ENCODE results near the gene PHETA1.
A peak's percentile ranks its signal among the peaks of the same experiment; 100 is the strongest.

Gene PHETA1

DNA sequence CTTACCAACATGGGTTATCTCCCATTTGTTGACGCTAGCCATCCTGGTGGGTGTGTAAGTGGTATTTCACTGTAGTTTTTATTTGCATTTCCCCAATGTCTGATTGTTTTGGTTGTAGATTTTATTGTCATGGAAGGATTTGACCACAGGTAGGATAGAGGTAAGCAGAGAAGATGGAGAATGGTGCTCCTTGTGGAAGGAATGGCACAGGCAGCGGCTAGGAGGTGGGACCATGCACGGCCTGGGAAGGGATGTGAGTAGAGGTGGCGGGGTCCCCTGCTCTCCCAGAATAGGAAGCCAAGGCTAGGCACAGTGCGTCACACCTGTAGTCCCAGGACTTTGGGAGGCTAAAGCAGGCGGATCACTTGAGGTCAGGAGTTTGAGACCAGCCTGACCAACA, 41.4 kb downstream of the PHETA1 start:
- DNase-seq (ENCODE audit: low read depth in 3 of 3, low spot score in 1 of 3), result no peak

DNA sequence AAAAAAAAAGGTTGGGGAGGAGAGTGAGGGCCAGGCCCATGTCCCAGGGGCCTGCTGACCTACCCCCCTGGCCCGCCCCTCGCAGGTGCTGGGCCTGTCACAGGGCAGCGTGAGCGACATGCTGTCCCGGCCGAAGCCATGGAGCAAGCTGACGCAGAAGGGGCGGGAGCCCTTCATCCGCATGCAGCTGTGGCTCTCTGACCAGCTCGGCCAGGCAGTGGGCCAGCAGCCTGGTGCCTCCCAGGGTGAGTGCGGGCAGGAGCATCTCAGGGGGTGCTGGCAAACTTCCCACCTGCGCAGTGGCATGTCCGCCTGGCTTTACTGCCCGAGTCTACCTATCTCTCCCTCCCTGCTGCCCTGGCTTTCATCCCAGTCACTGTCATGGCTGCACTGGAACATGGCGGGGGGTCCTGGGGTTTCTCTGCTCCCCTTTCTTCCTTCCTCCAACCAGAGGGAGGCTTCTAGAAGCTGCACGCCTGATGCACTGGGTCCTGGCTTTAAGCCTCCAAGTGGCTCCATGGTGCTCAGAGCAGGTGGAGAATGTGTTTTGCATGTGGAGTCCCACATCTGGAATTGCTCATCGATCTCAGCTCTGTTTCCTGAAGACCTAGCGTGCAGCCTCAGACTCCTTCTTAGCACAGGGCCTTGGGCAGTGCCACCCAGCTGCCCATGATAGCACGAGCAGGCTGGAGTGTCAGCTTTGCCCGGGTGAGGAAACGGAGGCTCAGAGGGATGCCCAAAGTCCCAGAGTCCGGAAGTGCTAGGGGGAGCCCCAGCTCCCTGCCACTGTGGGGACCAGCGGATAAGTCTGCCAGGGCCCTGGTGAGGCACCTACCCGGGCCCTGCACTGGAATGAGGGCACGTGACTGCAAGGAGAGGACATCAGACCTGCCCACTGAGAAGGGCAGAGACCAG, 46.3 kb downstream of the PHETA1 start:
- DNase-seq (ENCODE audit: low read depth in 3 of 3, low spot score in 1 of 3), result no peak

- DNase-seq (ENCODE audit: low read depth in 3 of 3, low spot score in 1 of 3), result no peak
These were observed 47.6 kb downstream of the PHETA1 start for GRCh38 chr12:111321317-111321716.

DNA sequence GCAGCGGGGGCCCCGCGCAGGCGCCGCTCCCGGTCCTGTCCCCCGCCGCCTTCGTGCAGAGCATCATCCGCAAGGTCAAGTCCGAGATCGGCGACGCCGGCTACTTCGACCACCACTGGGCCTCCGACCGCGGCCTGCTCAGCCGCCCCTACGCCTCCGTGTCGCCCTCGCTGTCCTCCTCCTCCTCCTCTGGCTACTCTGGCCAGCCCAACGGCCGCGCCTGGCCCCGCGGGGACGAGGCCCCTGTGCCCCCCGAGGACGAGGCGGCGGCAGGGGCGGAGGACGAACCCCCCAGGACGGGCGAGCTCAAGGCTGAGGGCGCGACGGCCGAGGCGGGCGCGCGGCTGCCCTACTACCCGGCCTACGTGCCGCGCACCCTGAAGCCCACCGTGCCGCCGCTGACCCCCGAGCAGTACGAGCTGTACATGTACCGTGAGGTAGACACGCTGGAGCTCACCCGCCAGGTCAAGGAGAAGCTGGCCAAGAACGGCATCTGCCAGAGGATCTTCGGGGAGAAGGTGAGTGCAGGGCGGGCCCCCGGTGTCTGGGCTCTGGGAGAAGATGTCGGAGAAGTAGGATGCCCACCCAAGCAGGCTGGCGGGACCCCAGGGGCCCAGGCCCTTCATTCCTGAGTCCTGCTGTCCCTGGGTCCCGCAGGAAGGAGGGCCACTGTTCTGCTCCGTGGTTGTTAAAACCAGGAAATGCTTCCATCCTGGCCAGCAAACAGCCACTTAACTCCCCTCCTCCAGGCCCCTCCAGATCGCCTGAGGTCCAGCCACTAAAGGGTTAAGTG, 48.4 kb downstream of the PHETA1 start:
- DNase-seq (ENCODE audit: low read depth in 3 of 3, low spot score in 1 of 3), result no peak

DNA sequence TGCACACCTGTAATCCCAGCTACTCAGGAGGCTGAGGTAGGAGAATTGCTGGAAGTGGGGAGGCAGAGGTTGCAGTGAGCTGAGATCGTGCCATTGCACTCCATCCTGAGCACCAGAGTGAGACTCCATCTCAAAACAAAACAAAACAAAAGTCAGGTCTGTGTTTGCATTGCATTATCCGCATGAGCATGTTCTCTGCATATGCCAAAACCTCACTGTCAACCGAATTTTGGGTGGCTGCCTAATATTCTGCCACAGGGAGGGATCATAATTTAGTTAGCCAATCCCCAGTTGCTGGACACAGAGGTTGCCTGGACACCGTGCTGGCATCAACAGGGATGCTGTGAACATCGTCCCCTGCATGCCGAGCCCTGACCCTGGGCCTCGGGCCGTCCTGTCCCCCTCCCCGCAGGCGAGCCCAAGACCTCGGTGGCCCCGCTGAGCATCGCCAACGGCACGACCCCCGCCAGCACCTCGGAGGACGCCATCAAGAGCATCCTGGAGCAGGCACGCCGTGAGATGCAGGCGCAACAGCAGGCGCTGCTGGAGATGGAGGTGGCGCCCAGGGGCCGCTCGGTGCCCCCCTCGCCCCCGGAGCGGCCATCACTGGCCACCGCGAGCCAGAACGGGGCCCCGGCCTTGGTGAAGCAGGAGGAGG, 49.2 kb downstream of the PHETA1 start:
- no peak for DNase-seq (ENCODE audit: low read depth in 3 of 3, low spot score in 1 of 3)

DNA sequence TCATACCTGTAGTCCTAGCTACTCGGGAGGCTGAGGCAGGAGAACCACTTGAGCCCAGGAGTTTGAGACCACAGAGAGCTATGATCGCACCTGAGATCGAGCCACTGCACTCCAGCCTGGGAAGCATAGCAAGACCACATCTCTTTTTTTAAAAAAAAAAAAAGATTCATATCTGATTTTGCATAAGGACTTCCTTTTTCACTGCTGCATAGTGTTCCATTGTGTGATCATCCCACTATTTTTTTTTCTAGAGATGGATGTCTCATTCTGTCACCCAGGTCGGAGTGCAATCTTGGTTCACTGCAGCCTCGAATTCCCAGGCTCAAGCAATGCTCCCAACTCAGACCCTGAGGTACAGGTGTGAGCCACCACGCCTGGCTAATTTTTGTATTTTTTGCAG, 50.4 kb downstream of the PHETA1 start:
- no peak for DNase-seq (ENCODE audit: low read depth in 3 of 3, low spot score in 1 of 3)

- no peak for DNase-seq (ENCODE audit: low read depth in 3 of 3, low spot score in 1 of 3)
These were observed 52.2 kb downstream of the PHETA1 start for GRCh38 chr12:111316671-111317070.

DNA sequence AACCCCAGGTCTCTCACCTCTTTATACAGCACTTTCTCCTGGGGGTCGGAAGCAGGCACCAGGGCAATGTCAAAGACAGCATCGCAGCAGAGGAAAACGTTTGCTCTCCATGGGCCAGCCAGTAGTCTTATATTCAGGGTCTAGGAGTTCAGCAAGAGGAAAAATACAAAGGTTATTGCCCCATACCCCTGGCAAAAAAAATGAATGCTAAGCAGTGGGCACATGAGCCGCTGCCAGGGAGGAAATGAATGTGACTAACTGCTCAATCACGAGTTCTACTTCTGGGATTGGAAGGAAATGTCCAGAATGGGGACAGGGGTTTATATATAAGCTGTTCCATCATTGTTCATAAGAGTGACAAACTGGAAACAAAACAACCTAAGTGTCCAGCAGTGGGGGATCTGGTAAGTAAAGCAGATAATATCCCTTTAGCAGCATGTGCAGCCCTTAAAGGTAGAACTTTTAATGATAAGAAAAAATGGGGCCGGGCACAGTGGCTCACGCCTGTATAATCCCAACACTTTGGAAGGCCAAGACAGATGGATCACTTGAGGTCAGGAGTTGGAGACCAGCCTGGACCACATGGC, 53.8 kb downstream of the PHETA1 start:
- no peak for DNase-seq (ENCODE audit: low read depth in 3 of 3, low spot score in 1 of 3)

DNA sequence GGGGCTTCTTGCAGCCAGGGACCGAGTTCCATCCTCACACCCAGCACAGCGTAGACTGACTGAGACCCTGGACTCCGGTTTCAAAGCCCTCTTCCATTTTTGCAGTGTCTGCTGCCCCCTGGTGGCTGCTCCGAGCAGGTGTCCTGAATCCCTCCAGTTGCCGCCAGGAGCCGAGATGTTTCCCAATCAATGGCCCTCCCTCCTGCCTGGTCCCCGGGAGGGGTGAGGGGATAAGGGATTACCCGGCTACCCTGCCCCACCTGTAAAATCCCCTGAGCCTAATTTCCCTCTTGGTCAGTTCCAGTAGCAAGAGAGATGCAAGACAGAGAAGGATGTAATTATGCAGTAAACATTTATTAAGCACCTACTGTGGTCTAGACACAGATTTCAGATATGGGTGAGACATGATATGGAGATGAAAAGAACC, 55.0 kb downstream of the PHETA1 start:
- peak; percentile 35 to 73 (median 52) for DNase-seq (ENCODE audit: low read depth in 3 of 3, low spot score in 1 of 3)

- DNase-seq (ENCODE audit: low read depth in 3 of 3, low spot score in 1 of 3), result no peak
These were observed 56.2 kb downstream of the PHETA1 start for GRCh38 chr12:111312708-111313107.

GRCh38 chr12:111312016-111312415, 56.9 kb downstream of the PHETA1 start:
- DNase-seq (ENCODE audit: low read depth in 3 of 3, low spot score in 1 of 3), result no peak

DNA sequence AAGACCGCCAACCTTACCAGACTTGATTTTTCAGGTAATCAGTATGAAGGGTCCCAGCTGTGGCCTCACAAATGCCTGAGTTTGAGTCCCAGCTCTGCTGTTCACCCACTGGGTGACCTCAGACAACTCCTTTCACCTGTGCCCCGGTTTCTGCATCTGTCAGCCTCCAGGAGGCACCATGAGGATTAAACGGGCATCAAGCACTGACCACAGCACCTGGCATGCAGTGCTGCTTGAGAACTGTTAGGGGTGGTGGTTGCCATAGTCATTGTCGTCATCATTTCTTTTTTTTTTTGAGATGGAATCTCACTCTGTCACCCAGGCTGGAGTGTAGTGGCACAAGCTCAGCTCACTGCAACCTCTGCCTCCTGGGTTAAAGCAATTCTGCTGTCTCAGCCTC, 57.9 kb downstream of the PHETA1 start:
- no peak for DNase-seq (ENCODE audit: low read depth in 3 of 3, low spot score in 1 of 3)
